Measurements from ENCODE around the gene PPP1R37. TPM values are rescaled to one million over a fixed set of nuclear protein-coding genes. Genes with fewer than 3 reads are reported as not detected.
A peak's percentile ranks its signal among the peaks of the same experiment; 100 is the strongest.

The PPP1R37 gene
- total and polyA plus RNA-seq, 2 of the 8 experiments (the other 6 are each of a cell fraction or from before 2014, with no cell fraction given): 14.6 to 25.7 TPM

DNA sequence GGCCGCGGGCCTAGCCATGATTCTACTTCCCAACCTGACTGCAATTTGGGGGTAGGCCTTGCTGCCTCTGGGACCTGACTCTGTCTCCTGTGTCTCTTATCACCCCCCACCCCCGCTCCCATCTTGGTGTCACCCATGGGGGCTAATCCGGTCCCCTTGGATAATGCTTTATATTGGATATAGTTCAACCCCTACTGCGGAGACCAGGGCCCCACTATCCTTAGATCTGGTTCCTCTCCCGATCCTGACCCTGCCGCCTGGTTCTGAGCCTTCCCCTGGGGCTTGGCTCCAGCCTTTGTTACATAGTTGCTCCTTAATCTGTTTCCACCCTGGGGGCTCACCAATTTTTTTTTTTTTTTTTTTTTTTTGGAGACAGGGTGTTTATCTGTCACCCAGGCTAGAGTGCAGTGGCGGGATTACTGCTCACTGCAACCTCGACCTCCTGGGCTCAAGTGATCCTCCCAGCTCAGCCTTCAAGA is 87.0 kb downstream of the PPP1R37 start:
- H2AK5ac ChIP-seq (ENCODE audit: low read depth, low read length): no peak overlapping the region
- peak overlapping the region; percentile 68 to 97 (median 88) for H3K4me3 ChIP-seq (ENCODE audit: extremely low read depth in 1 of 4, insufficient read depth in 2 of 4, low read depth in 3 of 4, low read length in 4 of 4)
- H4K20me1 ChIP-seq (replicated peaks in 1 of 2; ENCODE audit: control insufficient read depth in 1 of 2, insufficient read depth in 2 of 2, low read length in 2 of 2): peaks cover 2% of the 10 kb centered on the region in 2 experiments
- FAIRE-seq: no peak
- H2BK15ac ChIP-seq (ENCODE audit: low read length): no peak overlapping the region
- no peak overlapping the region for H2BK120ac ChIP-seq (replicated peaks; ENCODE audit: low read depth, low read length)
- H3K9ac ChIP-seq (replicated peaks in 1 of 4; ENCODE audit: extremely low read depth in 1 of 4, low read depth in 3 of 4, low read length in 3 of 4): peak overlapping the region in 2 of 4 experiments; percentile 16 to 53; a peak in 3 of 7 replicates
- no peak overlapping the region for H4K91ac ChIP-seq (replicated peaks; ENCODE audit: insufficient read length, low read length)
- H3K14ac ChIP-seq (ENCODE audit: insufficient read length): no peak overlapping the region
- peaks cover 0 to 9% of the 10 kb centered on the region in 2 experiments; a peak in 1 of 4 replicates for H3K79me2 ChIP-seq (ENCODE audit: control insufficient read depth in 1 of 2, insufficient read depth in 2 of 2, low read length in 2 of 2)
- no peak overlapping the region for H3K56ac ChIP-seq (replicated peaks; ENCODE audit: insufficient read length, low read depth, low read length)
- H3K4ac ChIP-seq (replicated peaks; ENCODE audit: insufficient read length, low read depth, low read length): no peak overlapping the region
- H3K23me2 ChIP-seq (ENCODE audit: low read depth, low read length): peaks cover 9% of the 10 kb centered on the region
- no peak overlapping the region for H2BK5ac ChIP-seq (ENCODE audit: low read depth, low read length)
- H3K4me2 ChIP-seq (ENCODE audit: insufficient read depth in 1 of 2, low read depth in 2 of 2, low read length in 2 of 2): peak overlapping the region; percentile 43 to 91
- H2BK20ac ChIP-seq (ENCODE audit: low read length): no peak overlapping the region
- no peak overlapping the region for H2BK12ac ChIP-seq (ENCODE audit: low read depth, low read length)
- H3K27ac ChIP-seq (ENCODE audit: low read depth, low read length): no peak overlapping the region
- H3K27me3 ChIP-seq (replicated peaks in 1 of 4; ENCODE audit: control insufficient read depth in 3 of 4, extremely low read depth in 1 of 4, insufficient read depth in 3 of 4, low read length in 3 of 4): no peaks in the 10 kb centered on the region
- no peaks in the 10 kb centered on the region for H3K36me3 ChIP-seq (ENCODE audit: control insufficient read depth in 2 of 4, insufficient read depth in 4 of 4, low read length in 3 of 4)
- H3K79me1 ChIP-seq (ENCODE audit: low read depth, low read length): peaks cover 5% of the 10 kb centered on the region
- no peak overlapping the region for H4K5ac ChIP-seq (ENCODE audit: insufficient read length, low read depth, low read length)
- no peak overlapping the region for H3K23ac ChIP-seq (ENCODE audit: insufficient read length)
- no peak overlapping the region for H2AFZ ChIP-seq (ENCODE audit: low read length)
- H4K8ac ChIP-seq (ENCODE audit: extremely low read depth, insufficient read depth, low read length): peak overlapping the region; percentile 52
- H3K9me3 ChIP-seq (ENCODE audit: insufficient read depth in 2 of 2, low read depth in 1 of 2, low read length in 1 of 2): no peaks in the 10 kb centered on the region
- ChIA-PET POLR2A (ENCODE audit: partially characterized antibody) (interaction anchor here (1.0 to 1.4 kb wide), 4 partner anchors 10 to 88 kb away, joined by 3 to 5 read pairs (median 4); no protein-coding TSS in a partner anchor), CTCF (ENCODE audit: partially characterized antibody) (interaction anchor here (0.6 to 2.0 kb wide), 5 partner anchors 16 to 1089 kb away, joined by 3 to 6 read pairs (median 4); no protein-coding TSS in a partner anchor)
- H3K18ac ChIP-seq (ENCODE audit: extremely low read depth, low read length): no peak overlapping the region
- H3K4me1 ChIP-seq (replicated peaks in 1 of 4; ENCODE audit: control insufficient read depth in 3 of 4, insufficient read depth in 4 of 4, low read length in 3 of 4): peaks cover 0 to 5% (median 0%) of the 10 kb centered on the region in 4 experiments; a peak in 5 of 7 replicates
- 69% methylated on average over 6 of the region's 9 CpGs; no CpG with 5 or more reads in 1 of the 2 experiments for WGBS, 2 experiments (ENCODE audit: extremely low coverage in 1 of 2, insufficient coverage in 1 of 2, insufficient read length in 1 of 2, insufficient replicate concordance in 2 of 2, low coverage in 1 of 2, low lambda C conversion rate in 2 of 2, missing lambda C conversion rate in 1 of 2)
- DNase-seq (ENCODE audit: low read depth in 1 of 2, low spot score in 2 of 2): no peak
- TF ChIP-seq, protein P1, sequence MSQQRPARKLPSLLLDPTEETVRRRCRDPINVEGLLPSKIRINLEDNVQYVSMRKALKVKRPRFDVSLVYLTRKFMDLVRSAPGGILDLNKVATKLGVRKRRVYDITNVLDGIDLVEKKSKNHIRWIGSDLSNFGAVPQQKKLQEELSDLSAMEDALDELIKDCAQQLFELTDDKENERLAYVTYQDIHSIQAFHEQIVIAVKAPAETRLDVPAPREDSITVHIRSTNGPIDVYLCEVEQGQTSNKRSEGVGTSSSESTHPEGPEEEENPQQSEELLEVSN (IDR thresholded peaks at IDR 0.05): no peak
- no peak for TF ChIP-seq BACH1 (IDR thresholded peaks at IDR 0.05; ENCODE audit: low read length)
- no peak for TF ChIP-seq YY1 (IDR thresholded peaks at IDR 0.05; ENCODE audit: low read depth, low read length)
- no peak for TF ChIP-seq RFX5 (IDR thresholded peaks at IDR 0.05; ENCODE audit: borderline replicate concordance, low read depth, low read length)
- no peak for TF ChIP-seq CTCF (IDR thresholded peaks at IDR 0.05; ENCODE audit: control extremely low read depth in 1 of 3, insufficient read depth in 1 of 3, low read depth in 1 of 3, low read length in 3 of 3)
